HepG2 (cell line): ENCODE results near the gene DUSP8. TPM values are rescaled to one million over a fixed set of nuclear protein-coding genes. Genes with fewer than 3 reads are reported as not detected.
"Not testable (repeated sequence)": the region's sequence is repeated elsewhere in the genome, so short reads cannot be mapped to it uniquely, and the experiment has no call there.

Experiments
- ATAC-seq: fragments of 200-7000 bp; cut with Tn5 transposase; 3 replicates; pipeline ENCODE4 v1.9.1; 2020; ENCODE audit warnings: mild to moderate bottlenecking, moderate library complexity
- BruUV-seq: library from RNA; stranded (reverse); fragments of 400-500 nt; replicated peaks from 2 replicates; lab custom pipeline; 2021; lab: Mats Ljungman, UMichigan
- CTCF ChIA-PET: fragments of 300-600 bp; formaldehyde crosslinking; extraction: SDS; loops from one replicate; lab custom pipeline; 2021; ENCODE audit warnings: low total read pairs, inconsistent platforms, low intra/inter-chr PET ratio; lab: Yijun Ruan, JAX
- POLR2A ChIA-PET: fragments of 350-600 bp; sonication (Branson Sonifier 250); formaldehyde crosslinking; loops from one replicate; lab custom pipeline; 2020; ENCODE audit warnings: antibody characterized with exemption, inconsistent platforms; lab: Yijun Ruan, JAX
- DNase-seq: peaks from one replicate; pipeline ENCODE4 v3.0.0-alpha.2; 2015; ENCODE audit warnings: low spot score
- FAIRE-seq: peaks from 3 replicates; lab custom pipeline; 2011; peaks lifted over from hg19 to GRCh38; lab: Jason Lieb, UNC
- H2AFZ ChIP-seq: one replicate; pipeline ENCODE4 v1.6.1; 2011; ENCODE audit warnings: low read length, inconsistent platforms
- H3K27ac ChIP-seq: fragments of 300-600 bp; 3 replicates; pipeline ENCODE4 v1.8.0; 2011; ENCODE audit warnings: mixed run types, mild to moderate bottlenecking, mixed read lengths, low read length, inconsistent platforms; ENCODE audit not compliant: insufficient read depth; ENCODE audit errors: extremely low read length
- H3K27me3 ChIP-seq, 2 experiments: fragments of 200-600 bp in 1 of 2; 2 replicates in 1 of 2; 3 replicates in 1 of 2; pipeline versions ENCODE4 v1.6.0 to v1.8.0; 2011; ENCODE audit warnings: low read length in 2 of 2, mild to moderate bottlenecking in 2 of 2, moderate library complexity in 2 of 2, inconsistent platforms in 1 of 2; ENCODE audit not compliant: insufficient read depth in 2 of 2, control insufficient read depth in 1 of 2
- H3K36me3 ChIP-seq, 2 experiments: fragments of 200-600 bp in 1 of 2; replicated peaks in 1 of 2; 2 replicates in 1 of 2; 3 replicates in 1 of 2; pipeline versions ENCODE4 v1.5.1 to v1.8.0; 2011; ENCODE audit warnings: low read length in 2 of 2, inconsistent platforms in 1 of 2; ENCODE audit not compliant: insufficient read depth in 2 of 2, control insufficient read depth in 1 of 2
- H3K4me1 ChIP-seq: 2 replicates; pipeline ENCODE4 v1.5.1; 2012; ENCODE audit warnings: low read length, inconsistent platforms; ENCODE audit not compliant: insufficient read depth
- H3K4me2 ChIP-seq: 2 replicates; pipeline ENCODE4 v1.6.0; 2011; ENCODE audit warnings: low read depth, low read length, inconsistent platforms
- H3K4me3 ChIP-seq, 3 experiments: fragments of 200-600 bp in 1 of 3; sonication (generic), shearing (Covaris generic) in 1 of 3; replicated peaks in 1 of 3; 2 replicates each; pipeline ENCODE4 v1.5.1; 2011 to 2016; ENCODE audit warnings: low read length in 3 of 3, inconsistent platforms in 2 of 3, low read depth in 2 of 3, mild to moderate bottlenecking in 2 of 3, control low read depth in 1 of 3, mixed read lengths in 1 of 3; ENCODE audit not compliant: insufficient read depth in 1 of 3
- H3K79me2 ChIP-seq: one replicate; pipeline ENCODE4 v1.6.1; 2011; ENCODE audit warnings: low read length, inconsistent platforms; ENCODE audit not compliant: insufficient read depth
- H3K9ac ChIP-seq: 2 replicates; pipeline ENCODE4 v1.6.0; 2011; ENCODE audit warnings: mild to moderate bottlenecking, low read depth, low read length, inconsistent platforms; ENCODE audit not compliant: insufficient read depth
- H3K9me3 ChIP-seq: 2 replicates; pipeline ENCODE4 v1.5.1; 2012; ENCODE audit warnings: mild to moderate bottlenecking, low read length
- H4K20me1 ChIP-seq: 2 replicates; pipeline ENCODE4 v1.6.0; 2011; ENCODE audit warnings: inconsistent platforms, mild to moderate bottlenecking, low read length, moderate library complexity; ENCODE audit not compliant: insufficient read depth
- ATF7 ChIP-seq, 2 experiments: fragments of 450-650 bp in 1 of 2; sonication (generic) in 1 of 2; formaldehyde crosslinking in 1 of 2; IDR thresholded peaks; 2 replicates each; pipeline versions ENCODE4 v1.4.0 to v1.6.1; 2016 to 2020; ENCODE audit warnings: antibody characterized with exemption in 1 of 2, mild to moderate bottlenecking in 1 of 2, missing genetic modification reagents in 1 of 2
- FOXC1 ChIP-seq: sonication (generic); formaldehyde crosslinking; IDR thresholded peaks from 2 replicates; pipeline ENCODE4 v1.8.0; 2022; ENCODE audit warnings: mild to moderate bottlenecking, missing genetic modification reagents, borderline replicate concordance
- HNF4G ChIP-seq, 2 experiments: sonication (generic) in 1 of 2; formaldehyde crosslinking in 1 of 2; IDR thresholded peaks; 2 replicates each; pipeline versions ENCODE4 v1.4.0 to v1.6.1; 2011 to 2020; ENCODE audit warnings: borderline replicate concordance in 2 of 2, low read depth in 2 of 2, mild to moderate bottlenecking in 2 of 2, low read length in 1 of 2, missing genetic modification reagents in 1 of 2, moderate library complexity in 1 of 2
- MEF2D ChIP-seq: sonication (generic); formaldehyde crosslinking; IDR thresholded peaks from 2 replicates; pipeline ENCODE4 v1.5.1; 2020; ENCODE audit warnings: mild to moderate bottlenecking, missing genetic modification reagents
- MTA3 ChIP-seq: sonication (generic); formaldehyde crosslinking; IDR thresholded peaks from 2 replicates; pipeline ENCODE4 v1.4.0; 2020; ENCODE audit warnings: missing genetic modification reagents
- SMAD1 ChIP-seq: sonication (generic); formaldehyde crosslinking; IDR thresholded peaks from 2 replicates; pipeline ENCODE4 v1.4.0; 2020; ENCODE audit warnings: missing genetic modification reagents, low read depth, mild to moderate bottlenecking, borderline replicate concordance
- ZBTB21 ChIP-seq: sonication (generic); formaldehyde crosslinking; IDR thresholded peaks from 2 replicates; pipeline ENCODE4 v1.4.0; 2020; ENCODE audit warnings: missing genetic modification reagents
- ZEB1 ChIP-seq: IDR thresholded peaks from 2 replicates; pipeline ENCODE4 v1.6.1; 2012; ENCODE audit warnings: mild to moderate bottlenecking, low read depth, inconsistent platforms; ENCODE audit not compliant: insufficient replicate concordance
- ZNF17 ChIP-seq: sonication (generic); formaldehyde crosslinking; IDR thresholded peaks from 2 replicates; pipeline ENCODE4 v1.5.0; 2020; ENCODE audit warnings: mild to moderate bottlenecking, missing genetic modification reagents
- ZNF207 ChIP-seq: fragments of 450-650 bp; IDR thresholded peaks from 2 replicates; pipeline ENCODE4 v1.6.1; 2016; ENCODE audit warnings: antibody characterized with exemption, borderline replicate concordance
- ZNF33B ChIP-seq: sonication (generic); formaldehyde crosslinking; IDR thresholded peaks from 2 replicates; pipeline ENCODE4 v1.5.1; 2020; ENCODE audit warnings: mild to moderate bottlenecking, missing genetic modification reagents
- ZNF530 ChIP-seq: sonication (generic); formaldehyde crosslinking; IDR thresholded peaks from 2 replicates; pipeline ENCODE4 v1.5.0; 2020; ENCODE audit warnings: low read depth, mild to moderate bottlenecking, missing genetic modification reagents
- ZNF776 ChIP-seq: sonication (generic); formaldehyde crosslinking; IDR thresholded peaks from 2 replicates; pipeline ENCODE4 v1.4.0; 2020; ENCODE audit warnings: mild to moderate bottlenecking, missing genetic modification reagents
- WGBS: methylation state at CpG from one replicate; pipeline ENCODE4 v1.1.6; 2017; ENCODE audit warnings: low lambda C conversion rate; 5-methylcytosine and 5-hydroxymethylcytosine counted together
- in situ Hi-C: cut with HindIII; loops from 2 replicates; pipeline ENCODE4 v1.10.0; 2017; ENCODE audit warnings: low pct_unique_long_range_greater_than_20kb; ENCODE audit not compliant: extremely low pct_ligation_motif_present
- intact Hi-C: fragments of 100-400 bp; cut with micrococcal nuclease; formaldehyde crosslinking; loops from one replicate; pipeline ENCODE4 v1.10.0; 2022; ENCODE audit not compliant: unreplicated experiment
- polyA plus RNA-seq, 8 experiments: library from polyadenylated mRNA; depleted of rRNA in 3 of 8; stranded (reverse) in 7 of 8; unstranded in 1 of 8; fragments of >200 nt; fragmentation: Illumina TruSeq in 4 of 8; extraction: Trizol in 4 of 8; gene quantifications; 2 replicates each; pipeline versions ENCODE4 v1.2.1 to v1.2.3, GENCODE V29; 2011 to 2016; ENCODE audit warnings: low read depth in 4 of 8, missing spikeins in 1 of 8, mixed read lengths in 1 of 8; ENCODE audit not compliant: insufficient read depth in 1 of 8
- total RNA-seq, 5 experiments: library from RNA; depleted of rRNA; stranded (reverse); fragments of >200 nt; fragmentation: Illumina TruSeq; extraction: Trizol; gene quantifications; 2 replicates each; pipeline ENCODE4 v1.2.3, GENCODE V29; 2016; ENCODE audit warnings: low read depth in 1 of 5

The DUSP8 gene
- total and polyA plus RNA-seq, 2 of the 13 experiments (the other 11 are each of a cell fraction or from before 2014, with no cell fraction given): 1.8 to 8.0 TPM

DNA sequence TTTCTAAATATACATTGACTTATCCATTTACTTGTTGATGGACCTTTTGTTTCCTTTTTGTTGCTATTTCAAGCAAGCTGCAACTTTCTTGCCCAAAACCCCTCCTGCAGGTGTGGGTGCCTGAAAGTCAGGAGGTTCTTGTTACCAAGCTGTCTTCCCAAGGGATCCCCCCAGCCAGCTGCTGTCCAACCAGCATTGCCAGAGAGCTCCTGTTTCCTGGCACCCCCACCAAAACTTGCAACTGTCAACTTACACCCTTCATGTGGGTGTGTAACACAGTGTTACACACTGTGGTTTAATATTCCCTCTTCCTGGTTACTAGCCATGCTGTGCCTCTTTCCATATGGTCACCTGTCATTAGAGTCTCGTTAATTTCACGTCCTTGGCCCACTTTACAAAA is 14.6 kb upstream of the DUSP8 start:
- Histone ChIP-seq H3K79me2 (no peaks in the 10 kb centered on the region), H2AFZ (no peak overlapping the region), H3K4me2 (no peak overlapping the region), H3K9ac (no peak overlapping the region), H4K20me1 (0 out of 2 replicates have a peak, but pooled peaks cover 2% of the 10 kb centered on the region), H3K36me3 (no peaks in the 10 kb centered on the region), H3K27ac (no peak overlapping the region), H3K9me3 (no peaks in the 10 kb centered on the region), H3K27me3 (no peaks in the 10 kb centered on the region; a peak in 1 of 5 replicates), H3K4me1 (0 out of 2 replicates have a peak, but pooled peaks cover 14% of the 10 kb centered on the region), H3K4me3 (no peak overlapping the region)
- POLR2A ChIA-PET: no interaction called here
- DNase-seq (no peak), ATAC-seq (no peak), FAIRE-seq (no peak)
- TF ChIP-seq ZNF17 (CRISPR knock-in tag) (no peak), SMAD1 (CRISPR knock-in tag) (no peak), FOXC1 (CRISPR knock-in tag) (no peak), ZNF530 (CRISPR knock-in tag) (no peak), HNF4G (IDR thresholded peaks at IDR 0.05; ENCODE audit: borderline replicate concordance, low read depth, low read length) (no peak), HNF4G (CRISPR knock-in tag; IDR thresholded peaks at IDR 0.05; ENCODE audit: borderline replicate concordance, low read depth) (no peak), MTA3 (no peak), ZBTB21 (CRISPR knock-in tag) (no peak), ZNF207 (no peak), ZNF776 (CRISPR knock-in tag) (no peak), ATF7 (IDR thresholded peaks at IDR 0.05) (no peak), ATF7 (CRISPR knock-in tag; IDR thresholded peaks at IDR 0.05) (no peak), ZEB1 (no peak), ZNF33B (CRISPR knock-in tag) (no peak), MEF2D (CRISPR knock-in tag) (no peak)
- intact Hi-C loops: no loop called here
- in situ Hi-C loops: no loop called here
- CTCF ChIA-PET: no interaction called here
- 17% methylated on average over 2 of the region's 2 CpGs for WGBS
- BruUV-seq: no TSS peak

DNA sequence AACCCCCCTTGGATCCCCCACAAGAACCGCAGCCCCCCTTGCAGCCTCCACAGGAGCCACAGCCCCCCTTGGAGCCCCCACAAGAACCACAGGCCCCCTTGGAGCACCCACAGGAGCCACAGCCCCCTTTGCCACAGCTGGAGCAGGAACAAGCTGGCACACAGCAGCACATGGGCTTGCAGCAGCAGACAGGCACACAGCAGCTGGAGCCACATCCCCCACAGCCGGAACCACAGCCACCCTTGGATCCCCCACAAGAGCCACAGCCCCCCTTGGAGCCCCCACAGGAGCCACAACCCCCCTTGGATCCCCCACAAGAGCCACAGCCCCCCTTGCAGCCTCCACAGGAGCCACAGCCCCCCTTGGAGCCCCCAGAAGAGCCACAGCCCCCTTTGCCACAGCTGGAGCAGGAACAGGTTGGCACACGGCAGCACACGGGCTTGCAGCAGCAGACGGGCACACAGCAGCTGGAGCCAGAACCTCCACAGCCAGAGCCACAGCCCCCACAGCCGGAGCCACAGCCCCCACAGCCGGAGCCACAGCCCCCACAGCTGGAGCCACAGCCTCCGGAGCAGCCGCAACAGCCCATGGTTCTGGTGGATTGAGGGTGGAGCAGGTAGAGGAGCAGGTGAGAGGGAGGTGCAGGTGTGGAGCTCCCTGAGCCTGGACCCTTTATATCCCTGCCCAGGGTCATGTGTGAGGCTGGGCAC is 12.7 kb upstream of the DUSP8 start, which contains the start of gene KRTAP5-1:
Gene KRTAP5-1, minus strand, starts transcription at position 623 of the 710 bp plus-strand sequence. Its CDS starts 34 bp downstream, at position 589.
- H3K4me3 ChIP-seq, H3K36me3 ChIP-seq, intact Hi-C loops, H3K27me3 ChIP-seq, BruUV-seq, H4K20me1 ChIP-seq, POLR2A ChIA-PET, H3K4me2 ChIP-seq, DNase-seq, FAIRE-seq, H3K27ac ChIP-seq, H3K79me2 ChIP-seq, CTCF ChIA-PET, ATAC-seq, in situ Hi-C loops, H3K9me3 ChIP-seq, H3K9ac ChIP-seq, H2AFZ ChIP-seq: not testable (repeated sequence)
- WGBS: 53% methylated on average over 4 of the region's 9 CpGs
- H3K4me1 ChIP-seq: 0 out of 2 replicates have a peak, but pooled peaks cover 12% of the 10 kb centered on the region
